Loucy (cell line): Measurements from ENCODE around the gene IL6.

Source experiments
- CTCF ChIP-seq: fragments of 200-600 bp; sonication (generic); conservative IDR thresholded peaks from 2 replicates; pipeline ENCODE4 v1.5.1; 2014; ENCODE audit warnings: mild to moderate bottlenecking, antibody characterized with exemption, low read length
- EZH2phosphoT487 ChIP-seq: fragments of 200-600 bp; IDR thresholded peaks from 2 replicates; pipeline ENCODE4 v1.6.1; 2018; ENCODE audit warnings: antibody characterized with exemption, mild to moderate bottlenecking, moderate library complexity, borderline replicate concordance

GRCh38 chr7:22700559-22701002 lies 26.4 kb upstream of the IL6 start:
- TF ChIP-seq CTCF (no peak), EZH2phosphoT487 (no peak)
